NB4 (cell line): ENCODE data around the gene SNTG2.
"Not testable (repeated sequence)": the region's sequence is repeated elsewhere in the genome, so short reads cannot be mapped to it uniquely, and the experiment has no call there.

Experiments
- DNase-seq: peaks from one replicate; pipeline ENCODE4 v3.0.0; 2010; ENCODE audit warnings: low read depth
- H3K4me3 ChIP-seq: one replicate; pipeline ENCODE4 v1.5.1; 2011; ENCODE audit warnings: mild to moderate bottlenecking, low read depth, low read length, moderate library complexity
- MYC ChIP-seq: IDR thresholded peaks from 2 replicates; pipeline ENCODE4 v1.6.1; 2011; ENCODE audit warnings: low read depth, low read length
- POLR2A ChIP-seq: IDR thresholded peaks from 2 replicates; pipeline ENCODE4 v1.6.1; 2011; ENCODE audit warnings: mild to moderate bottlenecking; ENCODE audit not compliant: insufficient read length; ENCODE audit errors: extremely low read depth
- TF ChIP-seq, protein P1 (sequence below): IDR thresholded peaks from one replicate; pipeline ENCODE4 v1.5.1; 2012; ENCODE audit warnings: low read depth, low read length
- TF ChIP-seq, protein P2 (sequence below): IDR thresholded peaks from 2 replicates; pipeline ENCODE4 v1.6.1; 2011; ENCODE audit warnings: low read depth, low read length

The SNTG2 gene

DNA sequence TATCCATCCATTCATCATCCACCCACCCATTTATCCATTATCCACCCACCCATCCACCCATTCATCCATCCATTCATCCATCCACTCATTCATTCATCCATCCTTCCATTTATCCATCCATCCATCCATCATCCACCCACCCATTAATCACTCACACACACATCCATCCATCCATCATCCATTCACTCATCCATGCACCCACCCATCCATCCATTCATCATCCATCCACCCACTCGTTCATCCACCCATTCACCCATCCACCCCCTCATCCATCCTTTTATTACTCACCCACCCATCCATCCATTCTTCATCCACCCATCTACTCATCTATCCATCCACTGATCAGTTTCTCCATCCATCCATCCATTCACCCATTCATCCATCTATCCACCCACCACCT lies 454.5 kb downstream of the SNTG2 start:
- no peak overlapping the region for H3K4me3 ChIP-seq
- TF ChIP-seq, protein P1, sequence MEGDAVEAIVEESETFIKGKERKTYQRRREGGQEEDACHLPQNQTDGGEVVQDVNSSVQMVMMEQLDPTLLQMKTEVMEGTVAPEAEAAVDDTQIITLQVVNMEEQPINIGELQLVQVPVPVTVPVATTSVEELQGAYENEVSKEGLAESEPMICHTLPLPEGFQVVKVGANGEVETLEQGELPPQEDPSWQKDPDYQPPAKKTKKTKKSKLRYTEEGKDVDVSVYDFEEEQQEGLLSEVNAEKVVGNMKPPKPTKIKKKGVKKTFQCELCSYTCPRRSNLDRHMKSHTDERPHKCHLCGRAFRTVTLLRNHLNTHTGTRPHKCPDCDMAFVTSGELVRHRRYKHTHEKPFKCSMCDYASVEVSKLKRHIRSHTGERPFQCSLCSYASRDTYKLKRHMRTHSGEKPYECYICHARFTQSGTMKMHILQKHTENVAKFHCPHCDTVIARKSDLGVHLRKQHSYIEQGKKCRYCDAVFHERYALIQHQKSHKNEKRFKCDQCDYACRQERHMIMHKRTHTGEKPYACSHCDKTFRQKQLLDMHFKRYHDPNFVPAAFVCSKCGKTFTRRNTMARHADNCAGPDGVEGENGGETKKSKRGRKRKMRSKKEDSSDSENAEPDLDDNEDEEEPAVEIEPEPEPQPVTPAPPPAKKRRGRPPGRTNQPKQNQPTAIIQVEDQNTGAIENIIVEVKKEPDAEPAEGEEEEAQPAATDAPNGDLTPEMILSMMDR = no peak
- TF ChIP-seq, protein P2, sequence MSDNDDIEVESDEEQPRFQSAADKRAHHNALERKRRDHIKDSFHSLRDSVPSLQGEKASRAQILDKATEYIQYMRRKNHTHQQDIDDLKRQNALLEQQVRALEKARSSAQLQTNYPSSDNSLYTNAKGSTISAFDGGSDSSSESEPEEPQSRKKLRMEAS = no peak
- no peak for TF ChIP-seq MYC
- TF ChIP-seq POLR2A = no peak
- no peak for DNase-seq

DNA sequence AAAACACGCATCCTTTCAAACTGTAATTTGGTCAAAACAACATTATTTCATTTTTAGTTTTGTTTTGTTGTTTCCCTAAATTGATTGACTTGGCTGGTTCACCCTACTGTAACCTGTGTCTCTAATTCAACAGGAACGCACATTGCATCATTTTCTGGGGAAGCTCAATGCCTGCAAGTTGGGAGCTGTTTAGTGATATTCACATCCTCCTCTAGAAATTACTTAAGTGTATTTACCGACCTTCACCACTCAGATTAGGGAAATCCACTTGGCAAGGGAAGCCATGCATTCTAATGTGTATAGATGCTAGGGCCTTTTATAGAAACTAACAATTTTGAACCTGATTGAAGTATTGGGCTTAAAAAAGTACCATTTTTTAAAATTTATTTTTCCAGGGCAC lies 455.3 kb downstream of the SNTG2 start:
- DNase-seq = no peak
- no peak overlapping the region for H3K4me3 ChIP-seq
- no peak for TF ChIP-seq POLR2A
- TF ChIP-seq, protein P1 = no peak
- no peak for TF ChIP-seq MYC
- TF ChIP-seq, protein P2 = no peak

DNA sequence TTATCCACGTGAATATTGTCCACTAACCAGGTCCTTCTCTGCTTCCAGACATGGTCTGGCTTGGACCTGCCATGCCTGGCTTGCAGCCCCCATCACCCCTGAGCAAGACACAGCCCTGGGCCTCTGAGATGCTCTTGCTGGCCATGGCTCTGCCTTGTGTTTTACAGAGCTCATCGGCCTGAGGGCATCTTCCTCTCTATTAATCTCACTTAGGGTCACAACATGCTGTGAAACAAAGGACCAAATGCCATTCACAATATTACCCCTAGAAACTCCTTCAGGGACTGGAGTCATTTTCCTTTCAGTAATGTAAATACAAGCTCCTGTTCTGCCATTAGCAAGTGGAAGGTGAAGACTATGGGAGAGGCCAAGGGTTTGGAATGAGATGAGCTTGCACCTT lies 455.8 kb downstream of the SNTG2 start:
- DNase-seq = no peak
- no peak for TF ChIP-seq MYC
- no peak overlapping the region for H3K4me3 ChIP-seq

DNA sequence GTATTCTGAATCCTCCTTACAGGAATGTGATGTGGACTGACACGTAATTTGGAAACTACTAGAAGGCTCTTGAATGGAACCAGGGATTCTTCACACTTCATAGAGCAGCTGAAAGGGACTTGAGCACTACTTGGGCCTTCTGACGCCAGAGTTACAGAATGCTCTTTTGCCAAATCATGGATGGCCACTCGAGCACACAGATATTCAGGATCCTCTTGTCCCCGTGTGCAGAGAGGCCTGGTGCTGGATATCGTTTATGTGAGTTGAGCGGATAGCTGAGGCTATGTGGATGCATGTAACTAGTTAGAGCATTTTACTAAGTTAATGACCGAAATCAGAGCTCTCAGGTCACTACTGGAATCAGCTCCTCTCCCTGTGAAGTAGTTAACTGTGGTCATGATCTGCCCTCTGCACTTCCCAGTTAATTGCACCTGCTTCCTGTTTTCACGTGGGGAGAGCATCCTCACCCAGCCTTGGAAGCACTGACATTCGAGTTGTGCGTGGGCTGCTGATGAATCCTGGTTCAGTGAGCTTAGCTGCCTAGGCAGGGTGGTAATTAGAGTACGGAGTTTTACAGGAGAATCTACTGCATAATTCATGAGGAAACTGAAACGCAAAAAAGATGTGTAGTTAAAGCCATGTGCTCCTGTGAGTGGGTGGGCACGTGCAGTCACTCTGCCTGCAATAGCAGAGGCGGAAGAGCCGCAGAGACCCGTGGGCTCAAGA lies 457.5 kb downstream of the SNTG2 start:
- TF ChIP-seq, protein P1 = no peak
- TF ChIP-seq, protein P2 = no peak
- TF ChIP-seq POLR2A = no peak
- no peak for TF ChIP-seq MYC
- no peak for DNase-seq
- no peak overlapping the region for H3K4me3 ChIP-seq

DNA sequence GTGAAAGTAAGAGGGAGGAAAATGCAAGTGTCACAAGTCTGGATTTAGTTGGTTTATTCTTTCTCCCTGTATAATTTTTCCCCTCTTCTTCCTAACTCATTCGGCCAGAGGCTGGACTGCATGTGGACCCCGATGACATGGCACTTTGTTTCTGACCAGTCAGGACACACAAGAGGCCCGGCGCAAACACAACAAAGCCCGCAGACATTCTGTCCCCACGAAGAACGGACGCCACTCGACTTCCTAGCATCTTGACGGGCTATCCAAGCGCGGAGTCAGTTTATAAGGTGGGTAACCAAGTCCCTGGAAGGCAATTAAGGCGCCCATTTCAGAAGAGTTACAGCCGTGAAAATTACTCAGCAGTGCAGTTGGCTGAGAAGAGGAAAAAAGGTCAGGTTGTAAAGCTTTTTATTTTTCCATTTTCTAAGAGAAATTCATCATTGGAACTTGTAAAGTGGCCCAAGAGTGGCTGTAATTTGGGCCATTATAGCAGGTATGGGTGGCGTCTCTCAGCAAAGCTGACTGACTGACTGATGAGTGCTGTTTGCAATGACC lies 462.6 kb downstream of the SNTG2 start, which contains the start of gene TPO:
TSS of gene TPO (plus strand) at position 308 of the 555 bp plus-strand sequence. CDS start 946 bp downstream, outside the sequence.
- H3K4me3 ChIP-seq = no peak within 1 kb of the TSS
- TF ChIP-seq, protein P1 = no peak
- TF ChIP-seq POLR2A = no peak
- no peak for TF ChIP-seq MYC
- TF ChIP-seq, protein P2 = no peak
- DNase-seq = no peak

DNA sequence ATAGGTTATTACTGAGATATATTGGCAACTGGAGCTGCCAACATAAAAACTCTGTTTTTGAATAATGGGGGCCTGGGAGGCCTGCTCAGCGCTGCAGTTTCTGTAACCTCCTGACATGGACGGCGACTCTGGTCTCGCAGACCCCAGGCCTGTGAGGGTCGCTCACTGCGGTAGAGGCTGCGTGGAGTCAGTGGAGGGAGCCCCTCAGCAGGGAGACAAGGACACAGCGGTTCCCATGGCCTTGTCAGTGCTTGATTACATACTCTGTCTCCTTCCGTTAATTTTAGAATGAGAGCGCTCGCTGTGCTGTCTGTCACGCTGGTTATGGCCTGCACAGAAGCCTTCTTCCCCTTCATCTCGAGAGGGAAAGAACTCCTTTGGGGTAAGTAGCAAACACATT lies 463.5 kb downstream of the SNTG2 start:
- TF ChIP-seq, protein P1 = no peak
- no peak for TF ChIP-seq POLR2A
- TF ChIP-seq, protein P2 = no peak
- H3K4me3 ChIP-seq = no peak overlapping the region

DNA sequence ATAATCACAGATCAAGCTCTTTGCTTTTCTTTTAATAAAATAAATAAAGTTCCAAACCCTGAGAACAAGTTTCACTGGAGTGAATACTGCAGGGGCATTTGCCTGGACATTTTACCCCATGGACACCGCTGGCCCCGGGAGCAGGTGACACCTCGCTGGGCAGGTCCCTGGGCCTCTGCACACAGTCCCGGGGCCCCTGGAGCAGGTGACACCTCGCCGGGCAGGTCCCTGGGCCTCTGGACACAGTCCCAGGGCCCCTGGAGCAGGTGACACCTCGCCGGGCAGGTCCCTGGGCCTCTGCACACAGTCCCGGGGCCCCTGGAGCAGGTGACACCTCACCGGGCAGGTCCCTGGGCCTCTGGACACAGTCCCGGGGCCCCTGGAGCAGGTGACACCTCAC lies 464.3 kb downstream of the SNTG2 start:
- H3K4me3 ChIP-seq, DNase-seq: not testable (repeated sequence)

More for the DNA sequence above, 463.5 kb downstream of the SNTG2 start:
- DNase-seq = no peak
